MM.1S (cell line): ENCODE measurements around the gene NLRP14.

ENCODE experiments used
- DNase-seq: peaks from one replicate; pipeline ENCODE4 v3.0.0-alpha.2; 2015
- H2AFZ ChIP-seq: fragments of 300-600 bp; sonication (generic); 2 replicates; pipeline ENCODE4 v1.6.0; 2016; ENCODE audit warnings: antibody characterized with exemption, low read length
- H3F3A ChIP-seq: fragments of 300-600 bp; sonication (generic); 2 replicates; pipeline ENCODE4 v1.6.1; 2016; ENCODE audit warnings: mild to moderate bottlenecking, antibody characterized with exemption, low read length, moderate library complexity, mixed read lengths; ENCODE audit not compliant: insufficient read depth
- H3K27ac ChIP-seq: fragments of 300-600 bp; sonication (generic); 2 replicates; pipeline ENCODE4 v1.5.1; 2016; ENCODE audit warnings: mild to moderate bottlenecking, low read length
- H3K27me3 ChIP-seq: fragments of 300-600 bp; sonication (generic); replicated peaks from 2 replicates; pipeline ENCODE4 v1.6.0; 2016; ENCODE audit warnings: low read length; ENCODE audit not compliant: insufficient read depth
- H3K36me3 ChIP-seq: fragments of 300-600 bp; sonication (generic); replicated peaks from 2 replicates; pipeline ENCODE4 v1.6.1; 2016; ENCODE audit warnings: mild to moderate bottlenecking, low read length, mixed read lengths; ENCODE audit not compliant: insufficient read depth
- H3K4me1 ChIP-seq: fragments of 300-600 bp; sonication (generic); 2 replicates; pipeline ENCODE4 v1.6.1; 2016; ENCODE audit warnings: low read length, mixed read lengths
- H3K4me2 ChIP-seq: fragments of 300-600 bp; sonication (generic); 2 replicates; pipeline ENCODE4 v1.6.0; 2016; ENCODE audit warnings: low read depth, low read length
- H3K4me3 ChIP-seq: fragments of 300-600 bp; sonication (generic); 2 replicates; pipeline ENCODE4 v1.5.1; 2016; ENCODE audit warnings: low read length, mixed read lengths
- H3K79me2 ChIP-seq: fragments of 300-600 bp; sonication (generic); 2 replicates; pipeline ENCODE4 v1.6.1; 2016; ENCODE audit warnings: mixed run types, low read length, mixed read lengths
- H3K9ac ChIP-seq: fragments of 300-600 bp; sonication (generic); 2 replicates; pipeline ENCODE4 v1.6.1; 2016; ENCODE audit warnings: low read length, mixed read lengths
- H3K9me2 ChIP-seq: fragments of 300-600 bp; sonication (generic); replicated peaks from 2 replicates; pipeline ENCODE4 v1.6.1; 2016; ENCODE audit warnings: mild to moderate bottlenecking, low read length, mixed read lengths; ENCODE audit not compliant: insufficient read depth
- H3K9me3 ChIP-seq: fragments of 300-600 bp; sonication (generic); replicated peaks from 2 replicates; pipeline ENCODE4 v1.6.1; 2016; ENCODE audit warnings: mild to moderate bottlenecking, low read length, mixed read lengths; ENCODE audit not compliant: insufficient read depth
- H4K20me1 ChIP-seq: fragments of 300-600 bp; sonication (generic); 2 replicates; pipeline ENCODE4 v1.6.1; 2016; ENCODE audit warnings: mild to moderate bottlenecking, low read length, moderate library complexity, mixed read lengths; ENCODE audit not compliant: insufficient read depth
- EZH2 ChIP-seq: fragments of 300-600 bp; sonication (generic); optimal IDR thresholded peaks from 2 replicates; pipeline ENCODE3; 2017; ENCODE audit warnings: low read depth, mild to moderate bottlenecking, antibody characterized with exemption, low read length, mixed read lengths
- EZH2phosphoT487 ChIP-seq: fragments of 300-600 bp; sonication (generic); IDR thresholded peaks from 2 replicates; pipeline ENCODE4 v1.6.1; 2018; ENCODE audit warnings: antibody characterized with exemption, low read length
- TF ChIP-seq, protein P1 (sequence below): fragments of 300-600 bp; sonication (generic); IDR thresholded peaks from 2 replicates; pipeline ENCODE4 v1.5.1; 2016; ENCODE audit warnings: antibody characterized with exemption, low read length, mixed read lengths

The NLRP14 gene

GRCh38 chr11:7072401-7073028 is 52.2 kb downstream of the NLRP14 start:
- DNase-seq: peak; percentile 58
- Histone ChIP-seq H3F3A (no peaks in the 10 kb centered on the region), H3K9ac (no peak overlapping the region), H4K20me1 (no peaks in the 10 kb centered on the region), H2AFZ (no peak overlapping the region), H3K36me3 (no peaks in the 10 kb centered on the region), H3K4me3 (no peak overlapping the region), H3K79me2 (no peaks in the 10 kb centered on the region), H3K4me2 (no peak overlapping the region), H3K27me3 (no peaks in the 10 kb centered on the region), H3K4me1 (no peaks in the 10 kb centered on the region; the same call in 1 of the 2 replicates), H3K27ac (no peak overlapping the region), H3K9me3 (no peaks in the 10 kb centered on the region), H3K9me2 (no peaks in the 10 kb centered on the region)
- TF ChIP-seq, protein P1, sequence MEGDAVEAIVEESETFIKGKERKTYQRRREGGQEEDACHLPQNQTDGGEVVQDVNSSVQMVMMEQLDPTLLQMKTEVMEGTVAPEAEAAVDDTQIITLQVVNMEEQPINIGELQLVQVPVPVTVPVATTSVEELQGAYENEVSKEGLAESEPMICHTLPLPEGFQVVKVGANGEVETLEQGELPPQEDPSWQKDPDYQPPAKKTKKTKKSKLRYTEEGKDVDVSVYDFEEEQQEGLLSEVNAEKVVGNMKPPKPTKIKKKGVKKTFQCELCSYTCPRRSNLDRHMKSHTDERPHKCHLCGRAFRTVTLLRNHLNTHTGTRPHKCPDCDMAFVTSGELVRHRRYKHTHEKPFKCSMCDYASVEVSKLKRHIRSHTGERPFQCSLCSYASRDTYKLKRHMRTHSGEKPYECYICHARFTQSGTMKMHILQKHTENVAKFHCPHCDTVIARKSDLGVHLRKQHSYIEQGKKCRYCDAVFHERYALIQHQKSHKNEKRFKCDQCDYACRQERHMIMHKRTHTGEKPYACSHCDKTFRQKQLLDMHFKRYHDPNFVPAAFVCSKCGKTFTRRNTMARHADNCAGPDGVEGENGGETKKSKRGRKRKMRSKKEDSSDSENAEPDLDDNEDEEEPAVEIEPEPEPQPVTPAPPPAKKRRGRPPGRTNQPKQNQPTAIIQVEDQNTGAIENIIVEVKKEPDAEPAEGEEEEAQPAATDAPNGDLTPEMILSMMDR: no peak
- no peak for TF ChIP-seq EZH2
- TF ChIP-seq EZH2phosphoT487: no peak

DNA sequence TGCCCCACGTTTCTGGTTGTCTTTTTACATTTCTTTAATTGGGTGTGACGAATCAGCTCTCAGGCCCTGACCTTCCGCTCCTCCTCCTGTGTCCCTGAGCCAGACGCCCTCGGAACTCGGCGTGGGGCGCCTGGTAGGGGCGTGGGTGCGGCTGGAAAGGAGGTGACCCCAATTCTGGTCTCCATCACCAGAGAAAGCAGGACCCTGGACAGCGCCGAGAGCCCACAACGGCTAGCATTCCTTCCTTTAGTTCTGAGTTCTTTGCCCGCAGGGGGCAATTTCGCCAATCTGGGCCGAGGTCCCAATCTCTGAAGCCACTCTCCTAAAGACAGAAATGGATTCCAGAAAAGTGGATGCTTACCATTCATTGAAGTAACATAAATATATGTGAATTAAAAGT is 56.8 kb downstream of the NLRP14 start:
- Histone ChIP-seq H3K9me3 (no peaks in the 10 kb centered on the region), H3K4me3 (no peak overlapping the region), H3K27me3 (no peaks in the 10 kb centered on the region), H3F3A (no peaks in the 10 kb centered on the region), H3K27ac (no peak overlapping the region), H3K9me2 (no peaks in the 10 kb centered on the region), H3K4me2 (no peak overlapping the region), H2AFZ (no peak overlapping the region), H3K79me2 (no peaks in the 10 kb centered on the region), H3K9ac (no peak overlapping the region), H3K36me3 (no peaks in the 10 kb centered on the region), H3K4me1 (no peaks in the 10 kb centered on the region; the same call in 1 of the 2 replicates), H4K20me1 (no peaks in the 10 kb centered on the region)
- DNase-seq: peak; percentile 11
- TF ChIP-seq, protein P1: no peak
- no peak for TF ChIP-seq EZH2phosphoT487

DNA sequence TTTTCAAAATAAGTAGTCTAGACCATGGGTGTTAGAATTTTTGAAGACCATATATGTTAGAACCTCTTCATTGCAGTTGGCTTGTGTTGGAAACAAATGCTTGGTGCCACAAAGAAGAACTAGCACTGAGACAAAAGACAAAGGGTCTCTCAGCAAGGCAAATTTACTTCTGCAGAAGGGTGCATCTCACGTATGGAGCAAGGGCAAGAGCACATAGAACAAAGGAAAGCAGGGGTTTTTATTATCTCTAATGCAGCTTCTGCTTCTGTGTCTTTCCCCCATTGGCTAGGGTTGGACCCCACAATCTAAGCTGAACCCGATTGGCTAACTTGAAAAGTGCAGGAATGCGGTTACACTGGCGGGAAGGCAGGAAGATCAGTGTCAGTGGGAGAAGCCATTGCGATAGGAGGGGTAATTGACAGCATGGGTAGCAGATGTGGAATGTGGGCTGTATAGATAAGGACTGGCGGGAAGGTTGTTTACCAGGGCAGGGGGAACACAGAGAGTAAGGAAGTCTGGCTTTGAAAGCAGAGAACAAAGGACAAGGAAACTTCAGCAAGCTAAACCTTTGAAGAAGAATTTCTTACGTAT is 59.4 kb downstream of the NLRP14 start:
- no peaks in the 10 kb centered on the region for H3K9me2 ChIP-seq
- H3K79me2 ChIP-seq: no peaks in the 10 kb centered on the region
- H3F3A ChIP-seq: no peaks in the 10 kb centered on the region
- no peak overlapping the region for H3K4me2 ChIP-seq
- no peak overlapping the region for H2AFZ ChIP-seq
- H3K27me3 ChIP-seq: no peaks in the 10 kb centered on the region
- no peaks in the 10 kb centered on the region for H3K36me3 ChIP-seq
- no peaks in the 10 kb centered on the region for H4K20me1 ChIP-seq
- no peaks in the 10 kb centered on the region for H3K4me1 ChIP-seq
- no peak overlapping the region for H3K9ac ChIP-seq
- no peak for DNase-seq
- no peaks in the 10 kb centered on the region for H3K9me3 ChIP-seq
- no peak overlapping the region for H3K4me3 ChIP-seq
- TF ChIP-seq, protein P1: no peak
- TF ChIP-seq EZH2 (no peak), EZH2phosphoT487 (no peak)
- no peak overlapping the region for H3K27ac ChIP-seq
